Smooth muscle cell (in vitro differentiated cells): ENCODE measurements around the gene RASA3. TPM values are rescaled to one million over a fixed set of nuclear protein-coding genes. Genes with fewer than 3 reads are reported as not detected.

ENCODE experiments used
- DNase-seq: peaks from one replicate; lab custom pipeline; 2025; ENCODE audit not compliant: unreplicated experiment; lab: John Stamatoyannopoulos, UW
- H2AFZ ChIP-seq: fragments of 200-600 bp; sonication (generic); 2 replicates; pipeline ENCODE4 v1.6.0; 2016; ENCODE audit warnings: antibody characterized with exemption, low read depth, mild to moderate bottlenecking
- H3F3A ChIP-seq: fragments of 200-600 bp; sonication (generic); 2 replicates; pipeline ENCODE4 v1.6.0; 2017; ENCODE audit warnings: antibody characterized with exemption, low read depth
- H3K27ac ChIP-seq: fragments of 200-600 bp; sonication (generic); 2 replicates; pipeline ENCODE4 v1.5.1; 2016; ENCODE audit warnings: low read depth, mild to moderate bottlenecking
- H3K27me3 ChIP-seq: fragments of 200-600 bp; sonication (generic); 2 replicates; pipeline ENCODE4 v1.6.1; 2016; ENCODE audit warnings: low read depth, mild to moderate bottlenecking
- H3K36me3 ChIP-seq: fragments of 200-600 bp; sonication (generic); 2 replicates; pipeline ENCODE4 v1.5.1; 2016; ENCODE audit warnings: low read depth
- H3K4me1 ChIP-seq: fragments of 200-600 bp; sonication (generic); 2 replicates; pipeline ENCODE4 v1.5.1; 2016; ENCODE audit warnings: low read depth
- H3K4me2 ChIP-seq: fragments of 200-600 bp; sonication (generic); 2 replicates; pipeline ENCODE4 v1.6.0; 2016; ENCODE audit warnings: mild to moderate bottlenecking
- H3K4me3 ChIP-seq: fragments of 200-600 bp; sonication (generic); 2 replicates; pipeline ENCODE4 v1.5.1; 2016; ENCODE audit warnings: mild to moderate bottlenecking
- H3K79me2 ChIP-seq: fragments of 200-600 bp; sonication (generic); 2 replicates; pipeline ENCODE4 v1.6.0; 2016; ENCODE audit warnings: low read depth, mild to moderate bottlenecking
- H3K9ac ChIP-seq: fragments of 200-600 bp; sonication (generic); 2 replicates; pipeline ENCODE4 v1.6.0; 2016; ENCODE audit warnings: low read depth
- H3K9me3 ChIP-seq: fragments of 200-600 bp; sonication (generic); replicated peaks from 2 replicates; pipeline ENCODE4 v1.5.1; 2016; ENCODE audit warnings: low read depth
- H4K20me1 ChIP-seq: fragments of 200-600 bp; sonication (generic); 2 replicates; pipeline ENCODE4 v1.6.0; 2016; ENCODE audit warnings: low read depth
- WGBS: methylation state at CpG from one replicate; pipeline ENCODE4 v1.1.7; 2016; ENCODE audit warnings: low lambda C conversion rate; 5-methylcytosine and 5-hydroxymethylcytosine counted together
- polyA plus RNA-seq: library from polyadenylated mRNA; unstranded; fragments of >200 nt; fragmentation: Nextera tagmentation; extraction: Ambion mirVana; gene quantifications from 2 replicates; pipeline ENCODE4 v1.2.1, GENCODE V29; 2016
- total RNA-seq: library from RNA; depleted of rRNA; stranded (reverse); fragments of >200 nt; gene quantifications from 2 replicates; pipeline ENCODE4 v1.2.3, GENCODE V29; 2014
- TF ChIP-seq, protein P1 (sequence below): fragments of 200-600 bp; sonication (generic); IDR thresholded peaks from 2 replicates; pipeline ENCODE4 v1.5.1; 2017; ENCODE audit warnings: borderline replicate concordance, mild to moderate bottlenecking, antibody characterized with exemption; ENCODE audit not compliant: insufficient read depth, poor library complexity, severe bottlenecking

RASA3 gene
- total and polyA plus RNA-seq, 2 experiments from 2014 or later: 21.3 to 26.8 TPM

DNA sequence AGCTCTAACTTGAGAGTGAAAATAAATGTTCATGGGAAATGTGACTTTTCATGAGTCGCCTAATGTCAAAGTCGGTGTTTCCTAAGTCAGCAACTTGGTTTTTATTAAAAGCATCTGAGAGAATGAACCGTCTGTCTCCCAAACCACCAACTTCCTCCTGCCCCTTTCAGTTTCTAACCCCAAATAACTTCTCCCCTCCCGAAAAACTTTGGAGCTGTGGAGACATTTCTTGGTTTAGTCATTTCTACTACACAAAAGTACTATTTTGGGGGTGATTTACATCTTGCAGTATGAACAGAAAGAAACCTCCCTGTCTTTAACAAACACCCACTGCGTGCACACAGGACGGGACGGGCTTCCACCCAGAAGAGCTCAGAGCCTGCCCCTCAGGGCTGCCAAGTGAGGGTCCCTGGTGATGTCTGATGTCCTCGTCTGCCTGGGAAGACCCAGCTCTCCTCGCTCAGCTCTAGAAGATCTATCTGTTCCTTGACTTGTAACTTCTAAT lies 65.0 kb downstream of the RASA3 start:
- no peak overlapping the region for H3K9ac ChIP-seq
- peaks cover 23% of the 10 kb centered on the region for H4K20me1 ChIP-seq
- H3F3A ChIP-seq: peaks cover 25% of the 10 kb centered on the region
- no peaks in the 10 kb centered on the region for H3K9me3 ChIP-seq
- no peak overlapping the region for H2AFZ ChIP-seq
- H3K79me2 ChIP-seq: peaks cover 47% of the 10 kb centered on the region
- peak overlapping the region; percentile 97 for H3K27ac ChIP-seq
- no peak for DNase-seq
- 45% methylated on average over 9 of the region's 9 CpGs for WGBS
- H3K36me3 ChIP-seq: no peaks in the 10 kb centered on the region
- peaks cover 38% of the 10 kb centered on the region for H3K4me1 ChIP-seq
- H3K4me3 ChIP-seq: no peak overlapping the region
- TF ChIP-seq, protein P1, sequence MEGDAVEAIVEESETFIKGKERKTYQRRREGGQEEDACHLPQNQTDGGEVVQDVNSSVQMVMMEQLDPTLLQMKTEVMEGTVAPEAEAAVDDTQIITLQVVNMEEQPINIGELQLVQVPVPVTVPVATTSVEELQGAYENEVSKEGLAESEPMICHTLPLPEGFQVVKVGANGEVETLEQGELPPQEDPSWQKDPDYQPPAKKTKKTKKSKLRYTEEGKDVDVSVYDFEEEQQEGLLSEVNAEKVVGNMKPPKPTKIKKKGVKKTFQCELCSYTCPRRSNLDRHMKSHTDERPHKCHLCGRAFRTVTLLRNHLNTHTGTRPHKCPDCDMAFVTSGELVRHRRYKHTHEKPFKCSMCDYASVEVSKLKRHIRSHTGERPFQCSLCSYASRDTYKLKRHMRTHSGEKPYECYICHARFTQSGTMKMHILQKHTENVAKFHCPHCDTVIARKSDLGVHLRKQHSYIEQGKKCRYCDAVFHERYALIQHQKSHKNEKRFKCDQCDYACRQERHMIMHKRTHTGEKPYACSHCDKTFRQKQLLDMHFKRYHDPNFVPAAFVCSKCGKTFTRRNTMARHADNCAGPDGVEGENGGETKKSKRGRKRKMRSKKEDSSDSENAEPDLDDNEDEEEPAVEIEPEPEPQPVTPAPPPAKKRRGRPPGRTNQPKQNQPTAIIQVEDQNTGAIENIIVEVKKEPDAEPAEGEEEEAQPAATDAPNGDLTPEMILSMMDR: no peak
- H3K27me3 ChIP-seq: no peaks in the 10 kb centered on the region
- H3K4me2 ChIP-seq: peak overlapping the region; percentile 81

DNA sequence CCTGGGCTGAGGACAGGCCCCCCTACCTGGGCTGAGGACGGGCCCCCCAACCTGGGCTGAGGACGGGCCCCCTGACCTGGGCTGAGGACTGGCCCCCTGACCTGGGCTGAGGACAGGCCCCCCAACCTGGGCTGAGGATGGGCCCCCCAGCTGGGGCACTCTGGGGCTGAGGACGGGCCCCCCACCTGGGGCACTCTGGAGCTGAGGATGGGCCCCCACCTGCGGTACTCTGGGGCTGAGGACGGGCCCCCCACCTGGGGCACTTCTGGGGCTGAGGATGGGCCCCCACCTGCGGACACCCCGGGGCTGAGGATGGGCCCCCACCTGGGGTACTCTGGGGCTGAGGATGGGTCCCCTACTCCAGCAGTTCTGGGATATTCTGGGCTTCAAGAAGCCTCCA lies 65.5 kb downstream of the RASA3 start:
- H3K4me1 ChIP-seq: peaks cover 35% of the 10 kb centered on the region
- peaks cover 47% of the 10 kb centered on the region for H3K79me2 ChIP-seq

DNA sequence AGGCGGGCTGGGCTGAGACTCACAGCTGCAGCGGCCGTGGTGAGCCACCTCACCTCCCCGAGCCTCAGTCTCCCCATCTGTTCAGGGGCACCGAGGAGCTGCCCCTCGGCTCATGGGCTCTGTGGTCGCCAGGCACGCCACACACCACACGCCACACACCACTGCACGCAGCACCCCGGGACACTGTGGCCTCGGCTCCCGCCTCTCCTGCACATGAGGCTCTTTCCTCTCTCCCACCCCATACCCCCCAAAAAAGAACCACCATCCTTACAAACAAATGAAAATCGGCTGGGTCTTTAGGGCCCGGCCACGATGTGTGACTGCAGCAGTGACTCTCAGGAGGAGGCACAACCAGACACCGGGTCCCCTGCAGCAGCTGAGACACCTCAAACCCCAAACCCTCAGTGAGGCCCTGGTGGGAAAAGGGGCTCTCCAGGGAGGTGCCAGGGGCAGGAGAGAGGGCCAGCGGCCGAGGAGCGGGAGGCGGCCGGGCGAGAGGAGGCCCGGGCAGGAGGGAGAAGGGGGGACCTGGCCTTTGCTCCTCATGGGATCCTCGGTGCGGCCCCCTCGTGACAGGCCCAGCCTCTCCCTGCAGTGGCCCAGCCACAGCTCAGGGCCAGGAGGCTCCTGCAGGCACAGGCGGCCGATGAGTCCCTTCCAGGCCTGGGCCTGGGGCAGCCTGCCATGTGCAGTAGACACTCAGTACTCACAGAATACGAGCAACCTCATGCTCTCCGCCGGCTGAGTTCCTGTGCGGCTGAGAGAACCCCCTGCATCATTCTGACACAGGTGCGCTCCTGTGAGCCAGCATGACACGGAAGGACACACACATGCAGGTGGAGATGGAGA lies 66.3 kb downstream of the RASA3 start:
- Histone ChIP-seq H3K27ac (peak overlapping the region; percentile 97), H3K27me3 (no peaks in the 10 kb centered on the region), H3K4me3 (no peak overlapping the region), H2AFZ (no peak overlapping the region), H4K20me1 (peaks cover 13% of the 10 kb centered on the region), H3K36me3 (no peaks in the 10 kb centered on the region), H3K9ac (peak overlapping the region; percentile 76), H3K4me1 (peaks cover 30% of the 10 kb centered on the region), H3F3A (peaks cover 23% of the 10 kb centered on the region), H3K4me2 (peak overlapping the region; percentile 81), H3K79me2 (peaks cover 49% of the 10 kb centered on the region), H3K9me3 (no peaks in the 10 kb centered on the region)
- no peak for DNase-seq
- TF ChIP-seq, protein P1: no peak
- WGBS: 82% methylated on average over 29 of the region's 35 CpGs

More for the DNA sequence above, 65.5 kb downstream of the RASA3 start:
- Histone ChIP-seq H3K9ac (no peak overlapping the region), H3K36me3 (no peaks in the 10 kb centered on the region), H4K20me1 (peaks cover 19% of the 10 kb centered on the region), H3K27me3 (no peaks in the 10 kb centered on the region), H3K27ac (peak overlapping the region; percentile 97), H3K4me2 (peak overlapping the region; percentile 81), H3F3A (peaks cover 25% of the 10 kb centered on the region), H2AFZ (no peak overlapping the region), H3K9me3 (no peaks in the 10 kb centered on the region), H3K4me3 (no peak overlapping the region)
- 99% methylated on average over 6 of the region's 7 CpGs for WGBS
- TF ChIP-seq, protein P1: no peak
- DNase-seq: no peak
